ENCODE data around the gene GOLGA8K.
"Not testable (repeated sequence)": the region's sequence is repeated elsewhere in the genome, so short reads cannot be mapped to it uniquely, and the experiment has no call there.

GOLGA8K gene, protein sequence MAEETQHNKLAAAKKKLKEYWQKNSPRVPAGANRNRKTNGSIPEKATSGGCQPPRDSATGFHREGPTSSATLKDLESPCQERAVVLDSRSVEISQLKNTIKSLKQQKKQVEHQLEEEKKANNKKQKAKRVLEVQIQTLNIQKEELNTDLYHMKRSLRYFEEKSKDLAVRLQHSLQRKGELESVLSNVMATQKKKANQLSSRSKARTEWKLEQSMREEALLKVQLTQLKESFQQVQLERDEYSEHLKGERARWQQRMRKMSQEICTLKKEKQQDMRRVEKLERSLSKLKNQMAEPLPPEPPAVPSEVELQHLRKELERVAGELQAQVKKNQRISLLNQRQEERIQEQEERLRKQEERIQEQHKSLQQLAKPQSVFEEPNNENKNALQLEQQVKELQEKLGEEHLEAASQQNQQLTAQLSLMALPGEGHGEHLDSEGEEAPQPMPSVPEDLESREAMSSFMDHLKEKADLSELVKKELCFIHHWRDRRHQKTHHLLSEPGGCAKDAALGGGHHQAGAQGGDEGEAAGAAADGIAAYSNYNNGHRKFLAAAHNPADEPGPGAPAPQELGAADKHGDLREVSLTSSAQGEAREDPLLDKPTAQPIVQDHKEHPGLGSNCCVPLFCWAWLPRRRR

GRCh38 chr15:32403192-32403591, at the start of gene GOLGA8K:
TSS of gene GOLGA8K (minus strand) at chr15:32403292. CDS start at chr15:32403194, 98 bp downstream.
- H3K27ac ChIP-seq; DNase-seq (ENCODE audit: low spot score); H3K4me3 ChIP-seq: not testable (repeated sequence)

GRCh38 chr15:32440445-32440977, 37.4 kb upstream of the GOLGA8K start:
- not testable (repeated sequence) for H3K4me3 ChIP-seq; DNase-seq (ENCODE audit: low spot score); H3K27ac ChIP-seq

DNA sequence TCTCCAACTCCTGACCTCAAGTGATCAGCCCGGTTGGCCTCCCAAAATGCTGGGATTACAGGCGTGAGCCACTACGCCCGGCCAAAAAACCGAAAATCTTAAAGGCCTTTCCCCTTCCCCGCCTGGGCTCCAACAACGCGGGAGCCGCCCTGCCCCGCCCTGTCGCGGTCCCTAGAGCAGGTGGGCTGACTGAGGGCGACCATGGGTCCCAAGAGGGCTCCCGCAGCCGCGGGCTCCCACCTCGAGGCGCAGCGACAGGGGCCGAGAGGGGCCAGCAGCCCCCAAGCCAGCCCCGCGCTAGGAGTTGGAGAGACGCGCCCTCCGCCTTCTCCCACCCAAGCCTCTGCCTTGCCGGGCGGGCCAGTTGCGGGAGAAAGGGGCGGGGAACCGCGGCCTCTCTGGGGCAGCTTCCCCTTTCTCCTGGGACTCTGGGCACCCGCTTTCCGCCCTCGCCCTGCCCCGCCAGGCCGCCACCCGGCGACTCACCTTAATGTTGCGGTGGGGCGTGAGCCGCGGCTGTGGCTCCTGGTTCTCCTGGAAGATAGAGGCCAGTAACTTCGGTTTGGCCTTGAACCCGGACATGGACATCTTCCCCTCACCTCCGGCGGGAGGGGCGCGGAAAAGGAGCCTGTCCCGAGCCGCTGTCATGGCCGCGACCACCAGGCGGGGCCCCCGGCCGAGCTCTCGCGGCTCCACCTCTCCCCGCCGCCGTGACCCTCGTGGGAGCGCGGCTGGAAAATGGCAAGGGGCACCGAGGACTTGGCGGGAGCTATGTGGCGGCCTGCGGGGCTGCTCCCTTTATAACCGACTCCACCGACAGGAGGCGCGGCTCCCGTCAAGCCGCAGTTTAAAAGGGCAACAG, 31.2 kb upstream of the GOLGA8K start:
- not testable (repeated sequence) for DNase-seq (ENCODE audit: low spot score); H3K4me3 ChIP-seq; H3K27ac ChIP-seq

DNA sequence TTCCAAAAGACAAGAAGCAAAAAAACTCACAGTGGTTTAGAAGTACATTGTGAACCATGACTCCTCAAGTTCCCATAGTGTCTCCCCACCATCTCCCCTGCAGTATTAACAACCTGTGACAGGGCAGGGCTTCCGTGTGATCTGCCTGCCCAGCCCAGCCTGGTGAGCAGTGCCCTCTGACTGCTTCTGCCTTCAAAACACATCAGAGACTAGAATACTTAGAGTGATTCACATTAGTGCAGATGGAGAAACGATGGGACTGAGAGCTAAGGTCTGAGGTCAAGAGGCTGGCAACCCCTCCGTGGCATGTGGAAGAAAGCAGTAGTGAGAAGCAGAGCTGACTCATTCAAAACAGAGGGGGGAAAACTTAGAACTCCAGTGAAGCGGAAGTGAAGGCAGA, 24.5 kb upstream of the GOLGA8K start:
- not testable (repeated sequence) for DNase-seq (ENCODE audit: low spot score); H3K27ac ChIP-seq; H3K4me3 ChIP-seq

GRCh38 chr15:32426511-32426910, 23.4 kb upstream of the GOLGA8K start:
- H3K27ac ChIP-seq, H3K4me3 ChIP-seq: not testable (repeated sequence)
- peak; percentile 12 for DNase-seq (ENCODE audit: low spot score)

DNA sequence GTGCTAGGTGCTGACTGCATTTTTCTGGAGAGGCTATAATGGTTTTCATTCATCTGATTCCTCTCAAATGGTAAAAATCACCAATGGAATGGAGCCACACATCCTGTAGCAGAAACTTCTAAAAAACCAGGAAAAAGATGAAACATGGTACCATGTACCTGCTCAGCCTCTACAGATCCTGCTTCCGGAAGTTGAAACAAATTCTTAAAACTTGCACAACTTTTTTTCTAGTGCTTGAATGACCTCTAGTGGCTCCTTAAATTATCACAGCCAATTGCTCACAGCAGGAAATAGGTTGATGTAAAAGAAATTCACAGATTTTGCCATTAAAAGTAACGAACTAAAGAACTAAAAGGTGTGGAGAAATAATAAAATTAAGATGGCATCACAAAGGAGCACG, 4.8 kb upstream of the GOLGA8K start:
- DNase-seq (ENCODE audit: low spot score); H3K27ac ChIP-seq; H3K4me3 ChIP-seq: not testable (repeated sequence)

DNA sequence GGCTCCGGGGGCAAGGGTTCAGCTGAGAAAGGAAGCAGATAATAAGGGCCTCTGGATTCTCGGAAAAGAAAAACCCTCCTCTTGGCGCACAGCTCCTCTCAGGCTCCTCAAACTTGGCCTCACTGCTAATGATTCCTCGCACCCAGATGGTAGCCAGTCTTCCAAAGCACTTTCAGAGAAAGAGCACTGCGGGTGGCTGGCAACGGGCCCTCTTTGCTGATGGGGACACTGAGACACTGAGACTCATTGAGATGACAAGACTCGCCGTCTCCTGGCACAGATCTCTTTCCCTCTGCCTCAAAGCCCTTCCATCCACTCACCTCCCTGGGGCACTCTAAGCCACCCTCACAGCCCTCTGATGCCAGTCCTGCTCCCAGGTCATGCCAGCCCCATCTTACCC, 6.6 kb downstream of the GOLGA8K start:
- H3K27ac ChIP-seq; DNase-seq (ENCODE audit: low spot score); H3K4me3 ChIP-seq: not testable (repeated sequence)

DNA sequence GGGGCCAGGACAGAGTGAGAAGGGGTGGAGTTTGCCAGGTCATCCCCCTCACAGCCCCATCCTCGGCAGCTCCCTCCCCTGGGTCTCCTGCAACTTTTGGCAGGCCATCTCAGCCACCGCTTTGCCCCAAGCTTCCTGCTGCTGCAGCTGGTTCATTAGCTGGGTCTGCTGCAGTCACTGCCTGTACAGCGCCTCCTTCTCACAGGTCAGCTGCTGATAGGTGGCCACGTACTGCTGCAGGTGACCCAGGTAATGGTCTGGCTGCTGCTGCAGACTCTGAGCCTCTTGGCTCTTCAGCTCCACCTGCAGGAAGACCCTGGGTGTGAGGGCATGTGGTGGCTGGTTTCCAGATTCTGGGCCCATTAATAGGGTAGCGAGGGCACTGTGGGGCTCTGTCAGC, 8.3 kb downstream of the GOLGA8K start:
- not testable (repeated sequence) for H3K4me3 ChIP-seq; H3K27ac ChIP-seq; DNase-seq (ENCODE audit: low spot score)

DNA sequence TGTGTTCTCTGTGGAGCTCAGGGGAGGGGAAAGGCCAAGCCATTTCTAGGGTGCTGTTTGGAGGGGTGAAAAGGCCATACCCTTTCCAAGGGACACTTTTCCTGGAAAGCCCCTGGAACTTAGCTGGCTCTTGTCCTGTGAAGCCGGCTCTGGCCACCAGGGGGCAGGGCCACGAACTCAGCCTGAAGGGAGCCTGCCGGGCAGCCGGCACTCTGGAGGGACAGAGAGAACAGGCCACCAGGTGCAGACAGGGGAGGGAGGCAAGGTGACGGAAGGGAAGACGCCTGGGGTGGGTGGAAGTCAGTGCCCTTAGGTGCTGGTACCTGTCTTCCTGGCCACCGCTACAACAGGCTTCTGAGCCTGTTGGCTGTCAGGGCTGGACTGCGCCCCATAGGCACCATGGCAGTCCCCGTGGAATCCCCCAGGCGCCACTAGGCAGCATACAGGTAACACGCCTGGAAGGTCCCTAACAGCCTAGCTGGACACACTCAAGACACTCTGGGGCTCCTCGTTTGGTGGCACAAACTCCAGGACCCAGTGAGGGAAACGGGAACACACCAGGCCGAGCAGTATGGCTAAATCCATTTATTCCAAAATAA, 14.9 kb downstream of the GOLGA8K start:
- not testable (repeated sequence) for DNase-seq (ENCODE audit: low spot score); H3K4me3 ChIP-seq; H3K27ac ChIP-seq

DNA sequence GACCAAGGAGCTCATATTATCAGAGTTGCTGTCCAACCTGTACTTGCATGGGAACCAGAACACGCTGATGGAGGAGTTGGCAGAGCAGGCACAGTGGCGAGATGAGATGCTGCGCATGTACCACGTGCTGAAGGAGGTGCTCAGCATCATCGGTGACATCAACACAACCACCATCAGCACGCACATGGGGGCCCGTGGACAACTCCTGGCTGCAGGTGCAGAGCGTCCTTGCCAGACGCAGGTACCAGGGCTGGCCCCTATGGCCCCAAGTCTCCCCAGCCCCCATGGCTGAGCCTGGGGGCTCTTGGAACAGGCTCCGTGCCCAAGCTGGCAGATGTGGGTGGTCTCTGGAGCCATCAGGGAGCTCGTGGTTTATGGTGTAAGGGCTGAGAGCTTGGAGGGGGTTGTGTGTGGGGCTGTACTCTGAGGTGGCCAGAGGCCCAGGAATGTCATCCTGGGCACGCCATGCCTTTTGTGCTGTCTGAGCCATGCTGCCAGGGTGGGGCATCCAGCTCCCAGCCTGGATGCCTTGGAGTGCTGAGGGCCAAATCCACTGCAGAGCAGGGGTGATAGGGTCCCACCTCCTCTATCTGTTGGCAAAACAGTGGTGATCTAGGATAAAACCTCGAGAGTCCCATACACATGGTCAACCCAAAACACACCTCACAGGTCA, 17.1 kb downstream of the GOLGA8K start:
- not testable (repeated sequence) for H3K4me3 ChIP-seq; DNase-seq (ENCODE audit: low spot score); H3K27ac ChIP-seq

DNA sequence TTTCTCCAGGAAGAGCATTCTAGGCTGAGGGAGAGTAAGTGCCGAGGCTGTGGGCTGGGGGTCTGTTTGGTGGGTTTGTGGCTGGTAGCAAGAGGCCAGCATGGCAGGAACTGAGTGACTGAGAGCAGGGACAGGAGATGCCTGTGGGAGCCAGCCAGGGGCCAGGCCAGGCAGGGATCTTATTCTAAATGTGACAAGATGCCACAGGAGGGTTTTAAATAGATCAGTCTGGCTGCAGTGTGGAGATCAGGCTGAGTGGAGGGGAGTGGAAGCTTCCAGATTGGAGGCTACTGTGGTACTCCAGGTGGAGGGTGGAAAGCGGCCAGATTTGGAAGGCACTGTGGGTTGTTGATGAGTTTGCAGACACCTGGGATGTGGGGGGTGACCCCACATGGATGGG, 28.9 kb downstream of the GOLGA8K start:
- H3K27ac ChIP-seq = not testable (repeated sequence)

GRCh38 chr15:32373707-32374106, 29.4 kb downstream of the GOLGA8K start:
- not testable (repeated sequence) for H3K27ac ChIP-seq; DNase-seq (ENCODE audit: low spot score); H3K4me3 ChIP-seq

More for the DNA sequence above, 28.9 kb downstream of the GOLGA8K start:
- not testable (repeated sequence) for DNase-seq (ENCODE audit: low spot score); H3K4me3 ChIP-seq

GRCh38 chr15:32372075-32372474, 31.0 kb downstream of the GOLGA8K start:
- not testable (repeated sequence) for H3K27ac ChIP-seq; DNase-seq (ENCODE audit: low spot score); H3K4me3 ChIP-seq

- H3K27ac ChIP-seq; DNase-seq (ENCODE audit: low spot score); H3K4me3 ChIP-seq: not testable (repeated sequence)
Measured at GRCh38 chr15:32370526-32370925, 32.6 kb downstream of the GOLGA8K start.

GRCh38 chr15:32370064-32370463, 33.0 kb downstream of the GOLGA8K start:
- not testable (repeated sequence) for H3K4me3 ChIP-seq; DNase-seq (ENCODE audit: low spot score); H3K27ac ChIP-seq

- not testable (repeated sequence) for H3K4me3 ChIP-seq; H3K27ac ChIP-seq; DNase-seq (ENCODE audit: low spot score)
Measured at GRCh38 chr15:32366492-32366891, 36.6 kb downstream of the GOLGA8K start.

DNA sequence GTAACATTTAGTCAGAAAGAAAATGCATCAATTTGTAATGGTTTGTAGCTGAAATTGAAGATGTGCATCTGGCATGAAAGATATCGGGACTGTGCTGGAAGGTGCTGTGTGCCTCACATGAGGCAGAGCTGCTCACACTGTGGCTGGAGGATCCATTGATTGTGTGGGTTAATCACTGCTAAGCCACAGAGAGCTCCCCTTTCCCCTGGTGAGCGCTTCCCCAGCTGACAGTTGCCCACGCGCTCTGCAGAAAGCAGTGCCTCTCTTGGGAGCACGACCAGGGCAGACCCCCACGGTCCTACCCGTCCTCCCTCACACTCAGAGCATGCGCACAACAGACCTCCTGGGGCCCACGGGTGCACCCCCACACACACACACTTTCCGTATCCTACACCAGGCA, 37.1 kb downstream of the GOLGA8K start:
- H3K4me3 ChIP-seq; H3K27ac ChIP-seq; DNase-seq (ENCODE audit: low spot score): not testable (repeated sequence)

DNA sequence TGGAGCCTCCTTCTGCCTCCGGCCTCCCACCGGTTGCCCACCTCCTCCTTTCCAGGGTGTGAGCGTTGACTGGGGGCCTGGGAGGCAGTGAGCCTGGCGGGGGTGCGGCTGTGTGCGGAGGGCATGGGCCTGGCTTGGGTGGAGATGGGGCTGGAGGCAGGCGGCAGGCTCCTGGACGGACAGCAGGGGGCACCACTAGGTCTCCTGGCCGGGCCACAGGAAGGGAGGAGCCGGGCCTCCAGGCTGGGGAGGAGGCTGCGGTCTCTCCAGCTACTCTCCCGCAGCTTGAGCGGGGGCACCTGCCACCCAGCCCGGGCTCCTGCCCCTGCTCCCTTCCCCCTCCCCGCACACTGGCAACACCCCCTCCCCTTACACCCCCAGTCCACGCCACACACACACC, 38.1 kb downstream of the GOLGA8K start:
- H3K4me3 ChIP-seq; DNase-seq (ENCODE audit: low spot score); H3K27ac ChIP-seq: not testable (repeated sequence)
